ENCODE results near the gene ANKRD10.

DNA sequence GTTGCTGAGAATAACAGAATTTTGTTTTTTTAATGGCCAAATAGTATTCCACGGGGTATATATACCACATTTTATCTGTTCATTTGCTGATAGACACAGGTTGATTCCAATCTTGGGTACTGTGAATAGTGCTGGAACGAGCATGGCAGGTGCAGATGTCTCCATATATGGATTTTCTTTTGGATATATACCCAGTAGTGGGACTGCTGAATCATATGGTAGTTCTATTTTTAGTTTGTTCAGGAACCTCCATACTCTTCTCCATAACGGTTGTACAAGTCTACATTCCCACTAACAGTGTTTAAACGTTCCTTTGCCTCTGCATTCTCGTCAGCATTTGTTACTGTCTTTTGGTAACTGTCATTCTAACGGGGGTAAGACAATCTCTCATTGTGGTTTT lies 17.3 kb downstream of the ANKRD10 start:
- TF ChIP-seq SP1 (IDR thresholded peaks at IDR 0.05): no peak
- no peak for TF ChIP-seq BHLHE40 (IDR thresholded peaks at IDR 0.05; ENCODE audit: borderline replicate concordance)
- no peak for TF ChIP-seq TARDBP (IDR thresholded peaks at IDR 0.05)
- no peak for TF ChIP-seq ZNF384 (IDR thresholded peaks at IDR 0.05)
- TF ChIP-seq, protein P1, sequence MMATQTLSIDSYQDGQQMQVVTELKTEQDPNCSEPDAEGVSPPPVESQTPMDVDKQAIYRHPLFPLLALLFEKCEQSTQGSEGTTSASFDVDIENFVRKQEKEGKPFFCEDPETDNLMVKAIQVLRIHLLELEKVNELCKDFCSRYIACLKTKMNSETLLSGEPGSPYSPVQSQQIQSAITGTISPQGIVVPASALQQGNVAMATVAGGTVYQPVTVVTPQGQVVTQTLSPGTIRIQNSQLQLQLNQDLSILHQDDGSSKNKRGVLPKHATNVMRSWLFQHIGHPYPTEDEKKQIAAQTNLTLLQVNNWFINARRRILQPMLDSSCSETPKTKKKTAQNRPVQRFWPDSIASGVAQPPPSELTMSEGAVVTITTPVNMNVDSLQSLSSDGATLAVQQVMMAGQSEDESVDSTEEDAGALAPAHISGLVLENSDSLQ (IDR thresholded peaks at IDR 0.05): no peak
- no peak for TF ChIP-seq CTBP1 (IDR thresholded peaks at IDR 0.05; ENCODE audit: borderline replicate concordance)
- TF ChIP-seq SUZ12 (IDR thresholded peaks at IDR 0.05): no peak
- no peak for TF ChIP-seq ARNT (IDR thresholded peaks at IDR 0.05)
- TF ChIP-seq FOXM1 (IDR thresholded peaks at IDR 0.05; ENCODE audit: borderline replicate concordance): no peak

Measured in HEK293T (cell line).